ENCODE data around the gene XK.
A peak's percentile ranks its signal among the peaks of the same experiment; 100 is the strongest.
"Not testable (repeated sequence)": the region's sequence is repeated elsewhere in the genome, so short reads cannot be mapped to it uniquely, and the experiment has no call there.

Gene XK

DNA sequence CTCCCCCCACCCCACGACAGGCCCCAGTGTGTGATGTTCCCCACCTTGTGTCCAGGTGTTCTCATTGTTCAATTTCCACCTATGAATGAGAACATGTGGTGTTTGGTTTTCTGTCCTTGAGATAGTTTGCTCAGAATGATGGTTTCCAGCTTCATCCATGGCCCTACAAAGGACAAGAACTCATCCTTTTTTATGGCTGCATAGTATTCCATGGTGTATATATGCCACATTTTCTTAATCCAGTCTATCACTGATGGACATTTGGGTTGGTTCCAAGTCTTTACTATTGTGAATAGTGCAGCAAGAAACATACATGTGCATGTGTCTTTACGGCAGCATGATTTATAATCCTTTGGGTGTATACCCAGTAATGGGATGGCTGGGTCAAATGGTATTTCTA, 34.7 kb upstream of the XK start:
- no CpG with 5 or more reads among the region's 2 CpGs for WGBS (ENCODE audit: insufficient coverage)
- H3K27me3 ChIP-seq (replicated peaks in 2 of 5; ENCODE audit: control insufficient read depth in 4 of 5, insufficient read depth in 5 of 5, low read length in 4 of 5); H3K4me1 ChIP-seq (ENCODE audit: control extremely low read depth in 1 of 4, control insufficient read depth in 4 of 4, insufficient read depth in 4 of 4, low read length in 3 of 4); CTCF ChIA-PET; H3K27ac ChIP-seq (ENCODE audit: insufficient read depth in 1 of 2, low read depth in 1 of 2, low read length in 2 of 2, poor library complexity in 1 of 2, severe bottlenecking in 2 of 2); POLR2A ChIA-PET; DNase-seq; H3K4me3 ChIP-seq (ENCODE audit: control insufficient read depth in 1 of 7, extremely low read depth in 1 of 7, insufficient read depth in 4 of 7, low read depth in 2 of 7, low read length in 6 of 7); H3K9me3 ChIP-seq (ENCODE audit: control extremely low read depth in 1 of 5, control insufficient read depth in 4 of 5, insufficient read depth in 2 of 5, low read depth in 1 of 5, low read length in 4 of 5); H3K36me3 ChIP-seq (ENCODE audit: control insufficient read depth in 4 of 4, insufficient read depth in 4 of 4, low read length in 3 of 4): not testable (repeated sequence)

DNA sequence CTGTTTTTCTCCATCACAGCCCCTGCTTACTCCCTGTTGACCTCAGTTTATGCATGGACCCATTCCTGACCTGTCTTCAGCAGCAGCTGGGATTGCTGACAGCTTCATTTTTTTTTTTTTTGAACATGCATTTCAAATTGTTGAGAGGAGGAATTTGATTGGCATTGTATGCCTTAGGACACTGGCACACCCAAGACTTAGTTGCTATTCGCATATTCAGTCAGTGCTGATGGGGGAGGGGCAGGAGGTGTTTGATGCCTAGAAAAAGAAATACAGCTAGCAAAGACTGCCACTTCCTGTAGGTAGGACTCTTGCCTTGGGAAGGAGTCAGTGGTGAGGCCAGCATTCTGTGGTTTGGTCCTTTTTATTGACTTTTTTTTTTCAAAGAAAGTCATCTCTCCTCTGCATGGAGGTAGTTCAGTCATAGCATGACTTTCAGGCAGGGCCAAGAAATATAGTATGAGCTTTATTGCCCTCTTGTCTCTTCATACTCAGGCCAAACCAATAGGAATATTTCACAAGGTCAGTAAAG, 33.6 kb upstream of the XK start:
- 83% methylated on average over 1 of the region's 1 CpG for WGBS (ENCODE audit: insufficient coverage)
- Histone ChIP-seq H3K4me3 (ENCODE audit: control insufficient read depth in 1 of 7, extremely low read depth in 1 of 7, insufficient read depth in 4 of 7, low read depth in 2 of 7, low read length in 6 of 7) (no peak overlapping the region), H3K27me3 (replicated peaks in 2 of 5; ENCODE audit: control insufficient read depth in 4 of 5, insufficient read depth in 5 of 5, low read length in 4 of 5) (peaks cover 0 to 2% (median 0%) of the 10 kb centered on the region in 5 experiments), H3K36me3 (ENCODE audit: control insufficient read depth in 4 of 4, insufficient read depth in 4 of 4, low read length in 3 of 4) (no peaks in the 10 kb centered on the region), H3K4me1 (ENCODE audit: control extremely low read depth in 1 of 4, control insufficient read depth in 4 of 4, insufficient read depth in 4 of 4, low read length in 3 of 4) (no peaks in the 10 kb centered on the region), H3K9me3 (ENCODE audit: control extremely low read depth in 1 of 5, control insufficient read depth in 4 of 5, insufficient read depth in 2 of 5, low read depth in 1 of 5, low read length in 4 of 5) (no peaks in the 10 kb centered on the region), H3K27ac (ENCODE audit: insufficient read depth in 1 of 2, low read depth in 1 of 2, low read length in 2 of 2, poor library complexity in 1 of 2, severe bottlenecking in 2 of 2) (no peak overlapping the region)
- POLR2A ChIA-PET = no interaction called here
- no peak for DNase-seq
- CTCF ChIA-PET = no interaction called here

DNA sequence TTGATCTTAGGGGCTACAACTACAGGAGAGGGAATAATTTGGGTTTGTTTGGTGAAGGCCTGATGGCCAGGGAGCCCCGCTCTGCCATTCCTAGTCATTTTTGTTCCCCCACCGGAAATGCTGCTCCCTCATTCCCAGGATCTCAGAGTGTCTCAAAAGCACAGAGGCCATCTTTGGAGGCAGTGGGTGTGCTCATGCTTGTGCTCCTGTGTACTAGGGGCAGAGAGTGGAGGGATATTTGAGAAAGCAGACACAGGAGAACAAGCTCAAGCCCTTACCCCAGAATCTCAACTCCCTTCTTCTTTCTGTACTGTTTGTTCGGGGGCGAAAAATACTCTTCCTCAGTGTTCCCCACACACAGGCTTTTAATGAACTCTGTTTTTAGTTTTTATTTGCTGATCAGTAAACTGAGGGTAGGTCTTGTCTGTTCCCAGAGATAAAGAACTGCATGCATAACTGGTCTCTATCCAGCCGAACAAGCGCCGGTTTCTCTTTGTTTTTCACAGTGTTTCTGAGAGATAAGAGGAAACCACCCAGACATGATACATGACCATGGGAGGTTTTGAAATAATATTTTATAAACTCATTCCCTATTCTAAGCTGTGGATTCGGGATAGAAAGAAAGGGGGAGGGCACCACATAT, 32.9 kb upstream of the XK start:
- POLR2A ChIA-PET = interaction anchor here (0.6 kb wide), 1 partner anchor 1034 kb away, joined by 3 read pairs; no protein-coding TSS in a partner anchor

DNA sequence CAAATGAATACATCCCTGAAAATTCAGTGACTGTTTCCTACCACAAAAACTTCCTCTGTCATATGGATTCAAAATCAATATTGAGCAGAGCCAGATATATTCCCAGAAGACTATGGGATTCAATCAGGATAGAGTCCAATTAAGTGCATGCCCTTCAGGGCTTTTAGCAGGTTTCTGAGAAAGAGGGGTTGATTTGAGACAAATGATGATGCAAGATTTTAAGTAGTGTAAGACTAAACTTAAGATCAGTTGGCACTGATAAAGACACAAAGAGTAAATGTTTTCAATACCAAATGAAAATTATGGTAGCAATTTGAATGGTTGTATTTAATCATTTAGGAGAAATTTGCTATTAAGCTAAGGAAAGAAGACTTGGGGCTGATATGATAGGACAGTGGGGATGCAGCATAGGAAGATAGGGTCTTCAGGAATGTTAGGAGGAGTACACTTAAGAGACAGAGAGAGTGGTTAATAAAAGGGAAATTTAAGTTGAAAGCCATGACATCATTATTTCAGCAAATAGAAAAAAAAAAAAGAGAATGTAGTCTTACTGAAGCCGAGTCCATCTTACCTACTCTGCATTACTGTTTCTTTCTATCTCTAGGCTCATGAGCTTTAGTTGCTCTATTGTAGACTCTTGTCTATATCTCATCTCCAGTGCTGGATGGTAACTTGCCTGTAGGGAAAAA, 32.0 kb upstream of the XK start:
- no peaks in the 10 kb centered on the region for H3K9me3 ChIP-seq (ENCODE audit: control extremely low read depth in 1 of 5, control insufficient read depth in 4 of 5, insufficient read depth in 2 of 5, low read depth in 1 of 5, low read length in 4 of 5)
- POLR2A ChIA-PET = no interaction called here
- peak overlapping the region in 1 of 2 experiments; percentile 34 for H3K27ac ChIP-seq (ENCODE audit: insufficient read depth in 1 of 2, low read depth in 1 of 2, low read length in 2 of 2, poor library complexity in 1 of 2, severe bottlenecking in 2 of 2)
- no CpG with 5 or more reads among the region's 1 CpG for WGBS (ENCODE audit: insufficient coverage)
- H3K4me1 ChIP-seq (ENCODE audit: control extremely low read depth in 1 of 4, control insufficient read depth in 4 of 4, insufficient read depth in 4 of 4, low read length in 3 of 4) = no peaks in the 10 kb centered on the region
- H3K4me3 ChIP-seq (ENCODE audit: control insufficient read depth in 1 of 7, extremely low read depth in 1 of 7, insufficient read depth in 4 of 7, low read depth in 2 of 7, low read length in 6 of 7) = no peak overlapping the region
- H3K27me3 ChIP-seq (replicated peaks in 2 of 5; ENCODE audit: control insufficient read depth in 4 of 5, insufficient read depth in 5 of 5, low read length in 4 of 5) = peaks cover 0 to 5% (median 0%) of the 10 kb centered on the region in 5 experiments
- no peak for DNase-seq
- CTCF ChIA-PET = interaction anchor here (1.2 kb wide), 1 partner anchor 91 kb away, joined by 3 read pairs; no protein-coding TSS in a partner anchor
- no peaks in the 10 kb centered on the region for H3K36me3 ChIP-seq (ENCODE audit: control insufficient read depth in 4 of 4, insufficient read depth in 4 of 4, low read length in 3 of 4)

More for the DNA sequence above, 32.9 kb upstream of the XK start:
- Histone ChIP-seq H3K36me3 (ENCODE audit: control insufficient read depth in 4 of 4, insufficient read depth in 4 of 4, low read length in 3 of 4) (no peaks in the 10 kb centered on the region), H3K9me3 (ENCODE audit: control extremely low read depth in 1 of 5, control insufficient read depth in 4 of 5, insufficient read depth in 2 of 5, low read depth in 1 of 5, low read length in 4 of 5) (no peaks in the 10 kb centered on the region), H3K4me3 (ENCODE audit: control insufficient read depth in 1 of 7, extremely low read depth in 1 of 7, insufficient read depth in 4 of 7, low read depth in 2 of 7, low read length in 6 of 7) (no peak overlapping the region), H3K4me1 (ENCODE audit: control extremely low read depth in 1 of 4, control insufficient read depth in 4 of 4, insufficient read depth in 4 of 4, low read length in 3 of 4) (no peaks in the 10 kb centered on the region), H3K27me3 (replicated peaks in 2 of 5; ENCODE audit: control insufficient read depth in 4 of 5, insufficient read depth in 5 of 5, low read length in 4 of 5) (peaks cover 0 to 5% (median 0%) of the 10 kb centered on the region in 5 experiments), H3K27ac (ENCODE audit: insufficient read depth in 1 of 2, low read depth in 1 of 2, low read length in 2 of 2, poor library complexity in 1 of 2, severe bottlenecking in 2 of 2) (peak overlapping the region in 1 of 2 experiments; percentile 74)
- CTCF ChIA-PET = no interaction called here
- peak; percentile 34 to 72 (median 43) for DNase-seq
- WGBS (ENCODE audit: insufficient coverage) = 100% methylated on average over 2 of the region's 8 CpGs

DNA sequence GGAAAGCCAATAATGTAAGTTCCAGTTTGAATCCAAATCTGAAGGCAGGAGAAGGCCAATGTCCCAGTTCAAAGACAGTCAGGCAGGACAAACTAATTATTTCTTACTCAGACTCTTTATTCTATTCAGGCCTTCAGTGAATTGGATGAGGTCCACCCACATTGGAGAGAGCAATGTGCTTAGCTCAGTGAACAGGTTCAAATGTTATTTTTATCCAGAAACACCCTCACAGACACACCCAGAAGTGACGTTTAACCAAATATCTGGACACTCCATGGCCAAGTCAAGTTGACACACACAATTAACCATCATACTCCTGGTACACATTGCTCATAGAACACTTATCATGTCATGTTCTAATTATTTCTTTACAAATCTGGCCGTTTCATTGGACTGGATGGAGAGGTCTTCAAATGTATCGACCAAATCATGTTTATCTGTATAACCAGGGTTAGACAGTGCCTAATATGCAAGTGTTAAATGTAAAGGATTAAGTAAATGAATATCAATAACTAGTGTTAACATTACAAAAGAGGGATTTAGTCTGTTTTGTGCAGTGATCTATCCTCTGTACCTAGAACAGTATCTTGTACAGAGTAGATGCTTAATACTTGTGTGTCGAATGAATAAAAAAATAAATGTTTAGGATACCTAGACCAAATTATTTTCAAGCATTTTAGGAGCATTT, 27.1 kb upstream of the XK start:
- Histone ChIP-seq H3K27me3 (replicated peaks in 2 of 5; ENCODE audit: control insufficient read depth in 4 of 5, insufficient read depth in 5 of 5, low read length in 4 of 5) (peaks cover 0 to 5% (median 0%) of the 10 kb centered on the region in 5 experiments), H3K4me3 (ENCODE audit: control insufficient read depth in 1 of 7, extremely low read depth in 1 of 7, insufficient read depth in 4 of 7, low read depth in 2 of 7, low read length in 6 of 7) (no peak overlapping the region), H3K9me3 (ENCODE audit: control extremely low read depth in 1 of 5, control insufficient read depth in 4 of 5, insufficient read depth in 2 of 5, low read depth in 1 of 5, low read length in 4 of 5) (no peaks in the 10 kb centered on the region), H3K36me3 (ENCODE audit: control insufficient read depth in 4 of 4, insufficient read depth in 4 of 4, low read length in 3 of 4) (no peaks in the 10 kb centered on the region), H3K27ac (ENCODE audit: insufficient read depth in 1 of 2, low read depth in 1 of 2, low read length in 2 of 2, poor library complexity in 1 of 2, severe bottlenecking in 2 of 2) (no peak overlapping the region), H3K4me1 (ENCODE audit: control extremely low read depth in 1 of 4, control insufficient read depth in 4 of 4, insufficient read depth in 4 of 4, low read length in 3 of 4) (no peaks in the 10 kb centered on the region)
- WGBS (ENCODE audit: insufficient coverage) = 100% methylated on average over 1 of the region's 4 CpGs
- POLR2A ChIA-PET = no interaction called here
- no peak for DNase-seq
- CTCF ChIA-PET = no interaction called here

DNA sequence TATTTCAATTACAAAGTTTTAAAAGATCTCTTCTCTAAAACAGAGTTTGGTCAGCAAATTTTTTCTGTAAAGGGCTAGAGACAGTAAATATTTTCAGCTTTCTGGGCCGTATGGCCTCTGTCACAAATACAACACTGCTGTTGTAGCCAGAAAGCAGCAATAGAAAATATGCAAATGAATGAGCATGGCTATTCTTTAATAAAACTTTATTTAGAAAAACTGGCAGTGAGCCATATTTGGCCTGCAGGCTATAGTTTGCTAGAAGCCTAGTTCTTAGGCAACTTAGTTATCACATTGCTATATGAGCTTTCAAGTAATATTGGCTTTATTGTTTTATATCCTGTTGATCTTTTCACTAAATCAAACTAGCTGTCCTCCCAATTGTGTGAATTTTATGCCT, 26.5 kb upstream of the XK start:
- Histone ChIP-seq H3K27me3 (replicated peaks in 2 of 5; ENCODE audit: control insufficient read depth in 4 of 5, insufficient read depth in 5 of 5, low read length in 4 of 5) (peaks cover 0 to 5% (median 0%) of the 10 kb centered on the region in 5 experiments), H3K36me3 (ENCODE audit: control insufficient read depth in 4 of 4, insufficient read depth in 4 of 4, low read length in 3 of 4) (no peaks in the 10 kb centered on the region), H3K4me3 (ENCODE audit: control insufficient read depth in 1 of 7, extremely low read depth in 1 of 7, insufficient read depth in 4 of 7, low read depth in 2 of 7, low read length in 6 of 7) (no peak overlapping the region), H3K4me1 (ENCODE audit: control extremely low read depth in 1 of 4, control insufficient read depth in 4 of 4, insufficient read depth in 4 of 4, low read length in 3 of 4) (no peaks in the 10 kb centered on the region), H3K27ac (ENCODE audit: insufficient read depth in 1 of 2, low read depth in 1 of 2, low read length in 2 of 2, poor library complexity in 1 of 2, severe bottlenecking in 2 of 2) (no peak overlapping the region), H3K9me3 (ENCODE audit: control extremely low read depth in 1 of 5, control insufficient read depth in 4 of 5, insufficient read depth in 2 of 5, low read depth in 1 of 5, low read length in 4 of 5) (peaks cover 0 to 2% (median 0%) of the 10 kb centered on the region in 5 experiments)
- ChIA-PET POLR2A (no interaction called here), CTCF (no interaction called here)
- no peak for DNase-seq
- WGBS (ENCODE audit: insufficient coverage) = no CpG with 5 or more reads among the region's 1 CpG
